Measurements from ENCODE around the gene DENND1B.

- TF ChIP-seq CTCF (IDR thresholded peaks at IDR 0.05; ENCODE audit: poor library complexity) (peak; percentile 37), EZH2phosphoT487 (IDR thresholded peaks at IDR 0.05; ENCODE audit: low read depth, severe bottlenecking, unreplicated experiment) (no peak)
Observed at GRCh38 chr1:197692965-197693364, 82.3 kb downstream of the DENND1B start.
